Endothelial cell of umbilical vein (primary cell): ENCODE data around the gene ABR.

Experiments used
- CTCF ChIP-seq, 2 donors: IDR thresholded peaks; 1 replicate in 1 of 2; 2 replicates in 1 of 2; pipeline ENCODE4 v1.5.1; 2011; ENCODE audit warnings: low read length in 2 of 2, mild to moderate bottlenecking in 2 of 2, moderate library complexity in 2 of 2, control low read depth in 1 of 2, inconsistent platforms in 1 of 2, low read depth in 1 of 2; ENCODE audit not compliant: insufficient read depth in 1 of 2; ENCODE audit errors: extremely low read depth in 1 of 2
- EZH2 ChIP-seq: IDR thresholded peaks from 2 replicates; pipeline ENCODE4 v1.6.1; 2012; ENCODE audit warnings: borderline replicate concordance, low read depth, mild to moderate bottlenecking, moderate library complexity, low read length, inconsistent platforms; ENCODE audit not compliant: severe bottlenecking
- FOS ChIP-seq: IDR thresholded peaks from 2 replicates; pipeline ENCODE4 v1.6.1; 2011; ENCODE audit warnings: mild to moderate bottlenecking, low read length, moderate library complexity, borderline replicate concordance; ENCODE audit not compliant: insufficient read depth
- GATA2 ChIP-seq: IDR thresholded peaks from 2 replicates; pipeline ENCODE4 v1.7.0; 2011; ENCODE audit warnings: low read depth, mild to moderate bottlenecking, moderate library complexity, mixed read lengths, low read length; ENCODE audit not compliant: insufficient read length, insufficient read depth
- JUN ChIP-seq: IDR thresholded peaks from 2 replicates; pipeline ENCODE4 v1.6.1; 2011; ENCODE audit warnings: borderline replicate concordance, low read depth; ENCODE audit not compliant: insufficient read length, insufficient read depth
- MAX ChIP-seq: IDR thresholded peaks from 2 replicates; pipeline ENCODE4 v1.6.1; 2011; ENCODE audit not compliant: insufficient read depth, insufficient read length
- MYC ChIP-seq: IDR thresholded peaks from one replicate; pipeline ENCODE4 v1.6.1; 2011; ENCODE audit warnings: mild to moderate bottlenecking, low read depth, low read length
- POLR2A ChIP-seq: IDR thresholded peaks from 2 replicates; pipeline ENCODE4 v1.6.1; 2012; ENCODE audit warnings: low read depth, mild to moderate bottlenecking, control low read depth, low read length
- POLR2AphosphoS5 ChIP-seq: IDR thresholded peaks from 2 replicates; pipeline ENCODE4 v1.6.1; 2012; ENCODE audit warnings: low read depth, mild to moderate bottlenecking, control low read depth, low read length, moderate library complexity; ENCODE audit not compliant: insufficient read depth

- TF ChIP-seq CTCF (IDR thresholded peaks at IDR 0.05; ENCODE audit: extremely low read depth in 1 of 2, insufficient read depth in 1 of 2, low read depth in 1 of 2, low read length in 2 of 2) (no peak), EZH2 (no peak), POLR2AphosphoS5 (no peak), POLR2A (no peak), JUN (no peak), MYC (no peak), MAX (no peak), FOS (no peak), GATA2 (no peak)
These were observed 83.6 kb downstream of the ABR start for GRCh38 chr17:1096215-1096614.
